Adrenal gland (tissue), 5 donors: Measurements from ENCODE around the gene F12.

Experiments
- POLR2A ChIP-seq, 2 donors: fragments of 450-650 bp; IDR thresholded peaks; one replicate each; pipeline ENCODE4 v1.6.1; 2017; ENCODE audit warnings: antibody characterized with exemption in 2 of 2, mild to moderate bottlenecking in 2 of 2, moderate library complexity in 1 of 2
- TF ChIP-seq, protein P1 (sequence below), 6 experiments: fragments of 450-650 bp in 4 of 6; fragments of 200-600 bp in 2 of 6; sonication (generic) in 1 of 6; IDR thresholded peaks; 1 replicate in 5 of 6; 2 replicates in 1 of 6; pipeline versions ENCODE4 v1.5.1 to v1.8.0; 2016 to 2021; ENCODE audit warnings: antibody characterized with exemption in 6 of 6, mild to moderate bottlenecking in 2 of 6, moderate library complexity in 1 of 6
- donor health status: DM: no; HTN: no; CAD: no.

DNA sequence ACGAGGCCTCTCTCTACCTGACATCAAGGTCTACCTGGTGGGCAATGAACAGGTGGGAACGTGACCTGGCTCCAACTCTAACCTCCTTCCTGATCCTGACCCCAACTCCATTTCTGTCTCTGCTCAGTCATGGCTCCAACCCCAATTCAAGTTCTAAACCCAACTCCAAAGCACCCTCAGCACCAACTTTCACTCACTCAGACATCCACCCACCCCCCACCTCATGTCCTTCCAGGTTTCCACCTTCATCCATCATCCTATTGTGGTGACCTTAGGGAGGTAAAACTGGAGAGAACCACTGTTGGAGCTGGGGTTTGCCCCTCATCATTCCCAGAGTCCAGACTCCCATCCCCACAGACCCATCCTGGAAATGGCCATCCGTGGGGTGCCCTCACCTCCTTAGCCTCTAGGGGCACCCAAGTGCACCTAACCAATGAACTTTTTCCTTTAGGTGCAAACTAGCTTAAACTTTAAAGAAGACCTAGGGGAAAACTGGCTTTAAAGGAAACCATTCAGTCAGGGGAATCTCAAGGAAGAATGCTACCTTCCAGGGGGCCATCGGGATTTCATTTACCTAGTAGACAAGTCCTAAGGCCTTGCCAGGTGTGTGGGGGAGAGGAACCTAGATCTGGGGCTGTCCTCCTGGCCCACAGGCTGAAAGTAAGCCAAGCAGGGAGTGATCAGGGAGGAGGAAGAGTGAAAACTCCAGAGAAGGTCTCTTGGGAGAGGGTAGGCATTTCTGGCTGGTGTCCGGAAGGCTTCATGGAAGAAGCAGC lies 40.3 kb downstream of the F12 start:
- no peak for TF ChIP-seq POLR2A (IDR thresholded peaks at IDR 0.05)
- TF ChIP-seq, protein P1, sequence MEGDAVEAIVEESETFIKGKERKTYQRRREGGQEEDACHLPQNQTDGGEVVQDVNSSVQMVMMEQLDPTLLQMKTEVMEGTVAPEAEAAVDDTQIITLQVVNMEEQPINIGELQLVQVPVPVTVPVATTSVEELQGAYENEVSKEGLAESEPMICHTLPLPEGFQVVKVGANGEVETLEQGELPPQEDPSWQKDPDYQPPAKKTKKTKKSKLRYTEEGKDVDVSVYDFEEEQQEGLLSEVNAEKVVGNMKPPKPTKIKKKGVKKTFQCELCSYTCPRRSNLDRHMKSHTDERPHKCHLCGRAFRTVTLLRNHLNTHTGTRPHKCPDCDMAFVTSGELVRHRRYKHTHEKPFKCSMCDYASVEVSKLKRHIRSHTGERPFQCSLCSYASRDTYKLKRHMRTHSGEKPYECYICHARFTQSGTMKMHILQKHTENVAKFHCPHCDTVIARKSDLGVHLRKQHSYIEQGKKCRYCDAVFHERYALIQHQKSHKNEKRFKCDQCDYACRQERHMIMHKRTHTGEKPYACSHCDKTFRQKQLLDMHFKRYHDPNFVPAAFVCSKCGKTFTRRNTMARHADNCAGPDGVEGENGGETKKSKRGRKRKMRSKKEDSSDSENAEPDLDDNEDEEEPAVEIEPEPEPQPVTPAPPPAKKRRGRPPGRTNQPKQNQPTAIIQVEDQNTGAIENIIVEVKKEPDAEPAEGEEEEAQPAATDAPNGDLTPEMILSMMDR (IDR thresholded peaks at IDR 0.05), result peak; percentile 23 to 54 (median 46)
